Osteocyte (in vitro differentiated cells): ENCODE results near the gene FBXW12. TPM values are rescaled to one million over a fixed set of nuclear protein-coding genes. Genes with fewer than 3 reads are reported as not detected.
A peak's percentile ranks its signal among the peaks of the same experiment; 100 is the strongest.

Experiments
- DNase-seq: peaks from one replicate; pipeline ENCODE4 v3.0.0; 2021; ENCODE audit warnings: mixed read lengths; ENCODE audit not compliant: unreplicated experiment; ENCODE audit errors: extremely low spot score
- H3K27ac Mint-ChIP-seq: one replicate; pipeline ENCODE4 v1.8.0; 2021; ENCODE audit warnings: mild to moderate bottlenecking, mixed read lengths; ENCODE audit not compliant: unreplicated experiment
- H3K27me3 Mint-ChIP-seq: one replicate; pipeline ENCODE4 v1.8.0; 2021; ENCODE audit warnings: mixed read lengths; ENCODE audit not compliant: unreplicated experiment
- H3K36me3 Mint-ChIP-seq: one replicate; pipeline ENCODE4 v1.8.0; 2021; ENCODE audit warnings: mixed read lengths; ENCODE audit not compliant: unreplicated experiment
- H3K4me1 Mint-ChIP-seq: one replicate; pipeline ENCODE4 v1.8.0; 2021; ENCODE audit warnings: mixed read lengths; ENCODE audit not compliant: unreplicated experiment
- H3K4me3 Mint-ChIP-seq: one replicate; pipeline ENCODE4 v1.8.0; 2021; ENCODE audit warnings: mild to moderate bottlenecking, moderate library complexity, mixed read lengths; ENCODE audit not compliant: unreplicated experiment
- H3K9me3 Mint-ChIP-seq: one replicate; pipeline ENCODE4 v1.8.0; 2021; ENCODE audit warnings: mixed read lengths; ENCODE audit not compliant: unreplicated experiment
- CTCF ChIP-seq: fragments of 200-600 bp; sonication (generic); IDR thresholded peaks from 2 replicates; pipeline ENCODE4 v1.5.0; 2021; ENCODE audit warnings: antibody characterized with exemption, mild to moderate bottlenecking, moderate library complexity
- total RNA-seq: library from RNA; stranded (reverse); gene quantifications from 2 replicates; pipeline ENCODE4 v1.2.1, GENCODE V29; 2021

The FBXW12 gene
- total RNA-seq, 1 donor from 2014 or later: not detected

DNA sequence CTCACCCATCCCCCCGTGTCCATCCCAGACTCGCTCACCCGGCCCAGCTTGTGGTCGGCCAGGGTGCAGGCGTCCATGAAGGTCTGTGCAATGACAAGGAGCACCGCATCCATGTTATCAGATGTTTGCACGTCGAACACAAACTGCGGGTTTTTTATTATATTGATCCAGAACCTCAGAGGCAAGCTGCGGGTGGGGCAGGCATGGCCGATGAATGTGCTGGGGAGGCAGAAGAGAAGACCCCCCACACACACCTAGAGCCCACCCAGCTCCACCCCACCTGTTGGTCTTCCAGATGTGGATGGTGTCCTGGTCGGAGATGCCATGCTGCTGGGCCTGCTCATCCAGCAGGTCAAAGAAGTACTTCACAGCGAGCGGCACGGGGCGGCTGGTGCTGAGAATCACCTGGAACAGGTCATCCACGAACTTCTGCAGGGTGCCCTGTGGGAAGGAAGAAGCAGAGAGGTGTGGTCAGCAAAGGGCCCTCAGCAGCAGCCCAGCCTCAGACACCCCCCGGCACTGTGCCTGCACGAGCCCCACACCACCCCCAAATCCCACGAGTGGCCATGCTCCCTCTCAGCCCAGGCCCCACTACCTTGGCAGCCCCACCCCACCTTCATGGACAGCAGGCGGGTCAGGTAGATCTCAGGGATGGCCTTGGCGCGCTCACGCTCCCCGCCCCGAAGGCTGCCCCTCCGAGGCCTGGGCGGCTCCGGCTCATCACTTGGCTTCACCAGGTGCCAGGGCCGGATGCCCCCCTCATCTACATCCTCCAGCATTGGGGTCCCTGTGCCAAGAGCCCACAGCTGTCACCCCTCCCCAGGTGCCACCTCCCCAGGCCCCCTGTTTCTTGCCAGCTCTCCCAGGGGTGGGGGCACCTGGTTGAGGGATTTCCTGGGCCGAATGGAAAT is 37.5 kb downstream of the FBXW12 start:
- no peak for TF ChIP-seq CTCF
- H3K4me3 Mint-ChIP-seq: no peak overlapping the region
- H3K36me3 Mint-ChIP-seq: peaks cover 40% of the 10 kb centered on the region

GRCh38 chr3:48410205-48411040 is 38.4 kb downstream of the FBXW12 start:
- peaks cover 42% of the 10 kb centered on the region for H3K36me3 Mint-ChIP-seq
- no peaks in the 10 kb centered on the region for H3K9me3 Mint-ChIP-seq
- no peak for TF ChIP-seq CTCF
- H3K4me3 Mint-ChIP-seq: no peak overlapping the region
- no peak for DNase-seq
- H3K27ac Mint-ChIP-seq: no peak overlapping the region
- no peaks in the 10 kb centered on the region for H3K4me1 Mint-ChIP-seq
- H3K27me3 Mint-ChIP-seq: no peaks in the 10 kb centered on the region

More for the DNA sequence above, 37.5 kb downstream of the FBXW12 start:
- no peaks in the 10 kb centered on the region for H3K27me3 Mint-ChIP-seq
- no peak overlapping the region for H3K27ac Mint-ChIP-seq
- DNase-seq: peak; percentile 78
- H3K4me1 Mint-ChIP-seq: no peaks in the 10 kb centered on the region
- H3K9me3 Mint-ChIP-seq: no peaks in the 10 kb centered on the region

- DNase-seq: no peak
These were observed 39.1 kb downstream of the FBXW12 start for GRCh38 chr3:48411041-48411588.

DNA sequence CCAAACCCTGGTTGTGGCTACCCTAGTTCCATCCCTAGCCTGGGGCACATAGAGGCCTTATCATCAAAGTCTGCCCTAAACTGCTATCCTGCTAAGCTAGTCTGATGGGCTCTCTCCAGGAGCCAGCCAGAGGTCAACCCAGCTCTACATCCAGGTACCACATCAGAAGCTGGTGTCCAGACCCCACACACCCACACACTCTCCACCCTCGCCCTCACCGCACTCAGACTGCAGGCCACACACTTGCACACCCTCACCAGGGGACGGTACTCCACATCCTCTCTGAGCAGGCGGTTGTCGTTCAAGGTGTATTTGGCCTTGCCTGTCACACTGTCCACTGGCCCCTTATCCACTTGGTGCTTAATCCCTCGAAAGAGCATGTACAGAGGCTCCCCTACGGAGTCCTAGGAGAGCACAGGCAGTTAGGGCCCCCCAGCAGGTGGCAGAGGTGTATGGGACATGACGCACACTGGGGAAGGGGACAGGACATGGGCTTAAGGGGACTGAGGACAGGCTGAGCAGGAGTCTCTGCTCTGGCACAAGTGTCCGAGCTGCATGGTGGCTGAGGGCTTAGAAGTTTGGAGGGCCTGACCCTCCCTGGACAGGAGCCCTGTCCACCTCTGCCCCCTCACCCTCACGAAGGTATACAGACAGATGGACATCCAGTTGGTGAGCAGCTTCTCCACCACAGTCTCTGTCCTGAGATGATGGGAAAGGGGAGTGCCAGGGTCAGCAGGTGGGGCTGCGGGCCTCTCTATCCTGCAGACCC is 39.8 kb downstream of the FBXW12 start:
- Mint-ChIP-seq H3K4me1 (no peaks in the 10 kb centered on the region), H3K4me3 (no peak overlapping the region), H3K36me3 (peaks cover 46% of the 10 kb centered on the region), H3K27ac (no peak overlapping the region), H3K9me3 (no peaks in the 10 kb centered on the region), H3K27me3 (no peaks in the 10 kb centered on the region)
- TF ChIP-seq CTCF: no peak
- DNase-seq: no peak

More at GRCh38 chr3:48411041-48411588, 39.1 kb downstream of the FBXW12 start:
- H3K27ac Mint-ChIP-seq: no peak overlapping the region
- no peaks in the 10 kb centered on the region for H3K9me3 Mint-ChIP-seq
- TF ChIP-seq CTCF: no peak
- H3K4me3 Mint-ChIP-seq: no peak overlapping the region
- peaks cover 45% of the 10 kb centered on the region for H3K36me3 Mint-ChIP-seq
- no peaks in the 10 kb centered on the region for H3K4me1 Mint-ChIP-seq
- no peaks in the 10 kb centered on the region for H3K27me3 Mint-ChIP-seq
